HepG2 (cell line): ENCODE data around the gene DAB2. TPM values are rescaled to one million over a fixed set of nuclear protein-coding genes. Genes with fewer than 3 reads are reported as not detected.

Experiments used
- ATAC-seq: fragments of 200-7000 bp; cut with Tn5 transposase; 3 replicates; pipeline ENCODE4 v1.9.1; 2020; ENCODE audit warnings: mild to moderate bottlenecking, moderate library complexity
- BruUV-seq: library from RNA; stranded (reverse); fragments of 400-500 nt; replicated peaks from 2 replicates; lab custom pipeline; 2021; lab: Mats Ljungman, UMichigan
- CTCF ChIA-PET: fragments of 300-600 bp; formaldehyde crosslinking; extraction: SDS; loops from one replicate; lab custom pipeline; 2021; ENCODE audit warnings: low total read pairs, inconsistent platforms, low intra/inter-chr PET ratio; lab: Yijun Ruan, JAX
- POLR2A ChIA-PET: fragments of 350-600 bp; sonication (Branson Sonifier 250); formaldehyde crosslinking; loops from one replicate; lab custom pipeline; 2020; ENCODE audit warnings: antibody characterized with exemption, inconsistent platforms; lab: Yijun Ruan, JAX
- DNase-seq: peaks from one replicate; pipeline ENCODE4 v3.0.0-alpha.2; 2015; ENCODE audit warnings: low spot score
- FAIRE-seq: peaks from 3 replicates; lab custom pipeline; 2011; peaks lifted over from hg19 to GRCh38; lab: Jason Lieb, UNC
- H2AFZ ChIP-seq: one replicate; pipeline ENCODE4 v1.6.1; 2011; ENCODE audit warnings: low read length, inconsistent platforms
- H3K27ac ChIP-seq: fragments of 300-600 bp; 3 replicates; pipeline ENCODE4 v1.8.0; 2011; ENCODE audit warnings: mixed run types, mild to moderate bottlenecking, mixed read lengths, low read length, inconsistent platforms; ENCODE audit not compliant: insufficient read depth; ENCODE audit errors: extremely low read length
- H3K27me3 ChIP-seq, 2 experiments: fragments of 200-600 bp in 1 of 2; 2 replicates in 1 of 2; 3 replicates in 1 of 2; pipeline versions ENCODE4 v1.6.0 to v1.8.0; 2011; ENCODE audit warnings: low read length in 2 of 2, mild to moderate bottlenecking in 2 of 2, moderate library complexity in 2 of 2, inconsistent platforms in 1 of 2; ENCODE audit not compliant: insufficient read depth in 2 of 2, control insufficient read depth in 1 of 2
- H3K36me3 ChIP-seq, 2 experiments: fragments of 200-600 bp in 1 of 2; replicated peaks in 1 of 2; 2 replicates in 1 of 2; 3 replicates in 1 of 2; pipeline versions ENCODE4 v1.5.1 to v1.8.0; 2011; ENCODE audit warnings: low read length in 2 of 2, inconsistent platforms in 1 of 2; ENCODE audit not compliant: insufficient read depth in 2 of 2, control insufficient read depth in 1 of 2
- H3K4me1 ChIP-seq: 2 replicates; pipeline ENCODE4 v1.5.1; 2012; ENCODE audit warnings: low read length, inconsistent platforms; ENCODE audit not compliant: insufficient read depth
- H3K4me2 ChIP-seq: 2 replicates; pipeline ENCODE4 v1.6.0; 2011; ENCODE audit warnings: low read depth, low read length, inconsistent platforms
- H3K4me3 ChIP-seq, 3 experiments: fragments of 200-600 bp in 1 of 3; sonication (generic), shearing (Covaris generic) in 1 of 3; replicated peaks in 1 of 3; 2 replicates each; pipeline ENCODE4 v1.5.1; 2011 to 2016; ENCODE audit warnings: low read length in 3 of 3, inconsistent platforms in 2 of 3, low read depth in 2 of 3, mild to moderate bottlenecking in 2 of 3, control low read depth in 1 of 3, mixed read lengths in 1 of 3; ENCODE audit not compliant: insufficient read depth in 1 of 3
- H3K79me2 ChIP-seq: one replicate; pipeline ENCODE4 v1.6.1; 2011; ENCODE audit warnings: low read length, inconsistent platforms; ENCODE audit not compliant: insufficient read depth
- H3K9ac ChIP-seq: 2 replicates; pipeline ENCODE4 v1.6.0; 2011; ENCODE audit warnings: mild to moderate bottlenecking, low read depth, low read length, inconsistent platforms; ENCODE audit not compliant: insufficient read depth
- H3K9me3 ChIP-seq: 2 replicates; pipeline ENCODE4 v1.5.1; 2012; ENCODE audit warnings: mild to moderate bottlenecking, low read length
- H4K20me1 ChIP-seq: 2 replicates; pipeline ENCODE4 v1.6.0; 2011; ENCODE audit warnings: inconsistent platforms, mild to moderate bottlenecking, low read length, moderate library complexity; ENCODE audit not compliant: insufficient read depth
- DBP ChIP-seq: sonication (generic); formaldehyde crosslinking; IDR thresholded peaks from 2 replicates; pipeline ENCODE4 v1.4.0; 2020; ENCODE audit warnings: missing genetic modification reagents; ENCODE audit errors: not compliant biosample characterization
- MATR3 ChIP-seq: sonication (generic); formaldehyde crosslinking; IDR thresholded peaks from 2 replicates; pipeline ENCODE4 v1.4.0; 2020; ENCODE audit warnings: missing genetic modification reagents
- MLLT10 ChIP-seq: sonication (generic); formaldehyde crosslinking; IDR thresholded peaks from 2 replicates; pipeline ENCODE4 v1.4.0; 2020; ENCODE audit warnings: missing genetic modification reagents
- PLRG1 ChIP-seq: fragments of 450-650 bp; conservative IDR thresholded peaks from 2 replicates; pipeline ENCODE4 v1.6.1; 2016
- SOX13 ChIP-seq, 3 experiments: fragments of 450-650 bp in 1 of 3; sonication (generic) in 1 of 3; formaldehyde crosslinking in 1 of 3; IDR thresholded peaks in 2 of 3; conservative IDR thresholded peaks in 1 of 3; 2 replicates each; pipeline versions ENCODE4 v1.5.0 to v1.6.1; 2016 to 2020; ENCODE audit warnings: antibody characterized with exemption in 1 of 3, mild to moderate bottlenecking in 1 of 3, missing compliant biosample characterization in 1 of 3, missing genetic modification reagents in 1 of 3, moderate library complexity in 1 of 3
- SOX5 ChIP-seq: IDR thresholded peaks from 2 replicates; pipeline ENCODE4 v1.6.1; 2016; ENCODE audit warnings: borderline replicate concordance
- SOX6 ChIP-seq, 2 experiments: fragments of 450-650 bp in 1 of 2; sonication (generic) in 1 of 2; formaldehyde crosslinking in 1 of 2; IDR thresholded peaks; 2 replicates each; pipeline versions ENCODE4 v1.4.0 to v1.6.1; 2017 to 2020; ENCODE audit warnings: antibody characterized with exemption in 1 of 2, mild to moderate bottlenecking in 1 of 2, missing genetic modification reagents in 1 of 2
- TCF7 ChIP-seq: sonication (generic); IDR thresholded peaks from 2 replicates; pipeline ENCODE4 v1.6.1; 2016; ENCODE audit warnings: antibody characterized with exemption, low read depth
- ZNF558 ChIP-seq: sonication (generic); formaldehyde crosslinking; IDR thresholded peaks from 2 replicates; pipeline ENCODE4 v1.9.0; 2022; ENCODE audit warnings: mild to moderate bottlenecking, missing genetic modification reagents, borderline replicate concordance
- WGBS: methylation state at CpG from one replicate; pipeline ENCODE4 v1.1.6; 2017; ENCODE audit warnings: low lambda C conversion rate; 5-methylcytosine and 5-hydroxymethylcytosine counted together
- in situ Hi-C: cut with HindIII; loops from 2 replicates; pipeline ENCODE4 v1.10.0; 2017; ENCODE audit warnings: low pct_unique_long_range_greater_than_20kb; ENCODE audit not compliant: extremely low pct_ligation_motif_present
- intact Hi-C: fragments of 100-400 bp; cut with micrococcal nuclease; formaldehyde crosslinking; loops from one replicate; pipeline ENCODE4 v1.10.0; 2022; ENCODE audit not compliant: unreplicated experiment
- polyA plus RNA-seq, 8 experiments: library from polyadenylated mRNA; depleted of rRNA in 3 of 8; stranded (reverse) in 7 of 8; unstranded in 1 of 8; fragments of >200 nt; fragmentation: Illumina TruSeq in 4 of 8; extraction: Trizol in 4 of 8; gene quantifications; 2 replicates each; pipeline versions ENCODE4 v1.2.1 to v1.2.3, GENCODE V29; 2011 to 2016; ENCODE audit warnings: low read depth in 4 of 8, missing spikeins in 1 of 8, mixed read lengths in 1 of 8; ENCODE audit not compliant: insufficient read depth in 1 of 8
- total RNA-seq, 5 experiments: library from RNA; depleted of rRNA; stranded (reverse); fragments of >200 nt; fragmentation: Illumina TruSeq; extraction: Trizol; gene quantifications; 2 replicates each; pipeline ENCODE4 v1.2.3, GENCODE V29; 2016; ENCODE audit warnings: low read depth in 1 of 5
- TF ChIP-seq, protein P1 (sequence below), 2 experiments: sonication (generic) in 1 of 2; formaldehyde crosslinking in 1 of 2; IDR thresholded peaks; 2 replicates each; pipeline versions ENCODE4 v1.6.1 to v1.9.0; 2014 to 2022; ENCODE audit warnings: antibody characterized with exemption in 1 of 2, borderline replicate concordance in 1 of 2, inconsistent platforms in 1 of 2, low read depth in 1 of 2, missing genetic modification reagents in 1 of 2

The DAB2 gene
- total and polyA plus RNA-seq, 2 of the 13 experiments (the other 11 are each of a cell fraction or from before 2014, with no cell fraction given) = 6.4 to 6.5 TPM

GRCh38 chr5:39427633-39428032 lies 2.9 kb upstream of the DAB2 start:
- POLR2A ChIA-PET = interaction anchor here (0.7 kb wide), 1 partner anchor 15 kb away, joined by 4 read pairs; no protein-coding TSS in a partner anchor
- H3K4me2 ChIP-seq = no peak overlapping the region
- no peak overlapping the region for H3K27ac ChIP-seq
- DNase-seq = peak; percentile 23
- H3K27me3 ChIP-seq = no peaks in the 10 kb centered on the region; a peak in 2 of 5 replicates
- TF ChIP-seq TCF7 (peak; percentile 24; the same call in 1 of the 2 replicates), SOX6 (IDR thresholded peaks at IDR 0.05) (no peak), SOX6 (CRISPR knock-in tag; IDR thresholded peaks at IDR 0.05) (peak; percentile 58; the same call in 1 of the 2 replicates), SOX13 (IDR thresholded peaks at IDR 0.05) (peak; percentile 21; the same call in 1 of the 2 replicates), SOX13 (CRISPR knock-in tag; conservative IDR thresholded peaks at IDR 0.05 in 1 of 2, IDR thresholded peaks at IDR 0.05 in 1 of 2) (peak in 1 of 2 experiments; percentile 78; a peak in 1 of 4 replicates), SOX5 (CRISPR knock-in tag) (peak; percentile 51; the same call in 1 of the 2 replicates), MLLT10 (CRISPR knock-in tag) (no peak), MATR3 (CRISPR knock-in tag) (no peak)
- TF ChIP-seq, all 625 proteins: peak for 4
- no peak overlapping the region for H3K4me3 ChIP-seq
- H3K9ac ChIP-seq = no peak overlapping the region
- FAIRE-seq (no peak), ATAC-seq (no peak)
- H2AFZ ChIP-seq = no peak overlapping the region
- H3K36me3 ChIP-seq = no peaks in the 10 kb centered on the region
- BruUV-seq = no TSS peak
- no peaks in the 10 kb centered on the region for H3K79me2 ChIP-seq
- peaks cover 38% of the 10 kb centered on the region for H3K4me1 ChIP-seq
- CTCF ChIA-PET = no interaction called here
- in situ Hi-C loops (no loop called here), intact Hi-C loops (no loop called here)
- no peaks in the 10 kb centered on the region for H3K9me3 ChIP-seq
- no peaks in the 10 kb centered on the region for H4K20me1 ChIP-seq

- CTCF ChIA-PET = no interaction called here
- POLR2A ChIA-PET = interaction anchor here (0.7 kb wide), 1 partner anchor 14 kb away, joined by 4 read pairs; no protein-coding TSS in a partner anchor
- Histone ChIP-seq H4K20me1 (no peaks in the 10 kb centered on the region), H3K4me3 (no peak overlapping the region), H3K27me3 (no peaks in the 10 kb centered on the region; a peak in 2 of 5 replicates), H3K27ac (no peak overlapping the region), H3K4me1 (peaks cover 42% of the 10 kb centered on the region), H2AFZ (no peak overlapping the region), H3K9ac (no peak overlapping the region), H3K4me2 (no peak overlapping the region), H3K79me2 (peaks cover under 1% of the 10 kb centered on the region), H3K36me3 (no peaks in the 10 kb centered on the region), H3K9me3 (no peaks in the 10 kb centered on the region)
- no peak for DNase-seq
- no TSS peak for BruUV-seq
- TF ChIP-seq ZNF558 (CRISPR knock-in tag) (no peak), DBP (CRISPR knock-in tag) (no peak), PLRG1 (no peak)
- TF ChIP-seq, protein P1, sequence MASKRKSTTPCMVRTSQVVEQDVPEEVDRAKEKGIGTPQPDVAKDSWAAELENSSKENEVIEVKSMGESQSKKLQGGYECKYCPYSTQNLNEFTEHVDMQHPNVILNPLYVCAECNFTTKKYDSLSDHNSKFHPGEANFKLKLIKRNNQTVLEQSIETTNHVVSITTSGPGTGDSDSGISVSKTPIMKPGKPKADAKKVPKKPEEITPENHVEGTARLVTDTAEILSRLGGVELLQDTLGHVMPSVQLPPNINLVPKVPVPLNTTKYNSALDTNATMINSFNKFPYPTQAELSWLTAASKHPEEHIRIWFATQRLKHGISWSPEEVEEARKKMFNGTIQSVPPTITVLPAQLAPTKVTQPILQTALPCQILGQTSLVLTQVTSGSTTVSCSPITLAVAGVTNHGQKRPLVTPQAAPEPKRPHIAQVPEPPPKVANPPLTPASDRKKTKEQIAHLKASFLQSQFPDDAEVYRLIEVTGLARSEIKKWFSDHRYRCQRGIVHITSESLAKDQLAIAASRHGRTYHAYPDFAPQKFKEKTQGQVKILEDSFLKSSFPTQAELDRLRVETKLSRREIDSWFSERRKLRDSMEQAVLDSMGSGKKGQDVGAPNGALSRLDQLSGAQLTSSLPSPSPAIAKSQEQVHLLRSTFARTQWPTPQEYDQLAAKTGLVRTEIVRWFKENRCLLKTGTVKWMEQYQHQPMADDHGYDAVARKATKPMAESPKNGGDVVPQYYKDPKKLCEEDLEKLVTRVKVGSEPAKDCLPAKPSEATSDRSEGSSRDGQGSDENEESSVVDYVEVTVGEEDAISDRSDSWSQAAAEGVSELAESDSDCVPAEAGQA (IDR thresholded peaks at IDR 0.05; ENCODE audit: low read depth) = no peak
- TF ChIP-seq, protein P1 (CRISPR knock-in tag; IDR thresholded peaks at IDR 0.05; ENCODE audit: borderline replicate concordance) = no peak
- in situ Hi-C loops (no loop called here), intact Hi-C loops (no loop called here)
- no peak for ATAC-seq
- no peak for FAIRE-seq
- WGBS = 30% methylated on average over 3 of the region's 3 CpGs
These were observed 2.4 kb upstream of the DAB2 start for GRCh38 chr5:39427229-39427628.
